SU-DHL-6 (cell line): Measurements from ENCODE around the gene BPIFB4.

Experiments used
- H2AFZ ChIP-seq: fragments of 200-600 bp; sonication (generic); 2 replicates; pipeline ENCODE4 v1.6.1; 2014; ENCODE audit warnings: low read depth, mild to moderate bottlenecking, moderate library complexity, mixed read lengths, antibody characterized with exemption, low read length; ENCODE audit not compliant: severe bottlenecking
- H3F3A ChIP-seq: fragments of 200-600 bp; shearing (Covaris generic); 2 replicates; pipeline ENCODE4 v1.6.0; 2016; ENCODE audit warnings: antibody characterized with exemption, mild to moderate bottlenecking; ENCODE audit not compliant: insufficient read depth
- H3K27ac ChIP-seq: fragments of 200-600 bp; sonication (generic); 2 replicates; pipeline ENCODE4 v1.5.1; 2016; ENCODE audit warnings: low read depth, mild to moderate bottlenecking, low read length, moderate library complexity, mixed read lengths
- H3K27me3 ChIP-seq: fragments of 200-600 bp; sonication (generic), shearing (Covaris generic); 2 replicates; pipeline ENCODE4 v1.6.0; 2014; ENCODE audit warnings: mild to moderate bottlenecking, low read length
- H3K36me3 ChIP-seq: fragments of 200-600 bp; sonication (generic); 2 replicates; pipeline ENCODE4 v1.6.1; 2014; ENCODE audit warnings: mild to moderate bottlenecking, low read length, mixed read lengths
- H3K4me2 ChIP-seq: fragments of 300-600, 200-600 bp; shearing (Covaris generic), sonication (generic); 2 replicates; pipeline ENCODE4 v1.6.0; 2014; ENCODE audit warnings: low read length, low read depth, mild to moderate bottlenecking; ENCODE audit not compliant: poor library complexity, severe bottlenecking
- H3K4me3 ChIP-seq: fragments of 200-600 bp; sonication (generic); 2 replicates; pipeline ENCODE4 v1.5.1; 2014; ENCODE audit warnings: antibody characterized with exemption, low read length, mild to moderate bottlenecking, mixed read lengths; ENCODE audit not compliant: insufficient read depth, poor library complexity, severe bottlenecking
- H3K79me2 ChIP-seq: fragments of 200-600 bp; sonication (generic); 2 replicates; pipeline ENCODE4 v1.6.1; 2014; ENCODE audit warnings: mild to moderate bottlenecking, low read length, moderate library complexity; ENCODE audit not compliant: insufficient read depth
- H3K9ac ChIP-seq: fragments of 200-600 bp; sonication (generic); 2 replicates; pipeline ENCODE4 v1.7.0; 2014; ENCODE audit warnings: mild to moderate bottlenecking, low read length
- H3K9me2 ChIP-seq: fragments of 200-600 bp; sonication (generic); replicated peaks from 2 replicates; pipeline ENCODE4 v1.6.1; 2014; ENCODE audit warnings: low read length; ENCODE audit not compliant: insufficient read depth
- H3K9me3 ChIP-seq: fragments of 200-600 bp; sonication (generic); 2 replicates; pipeline ENCODE4 v1.6.1; 2014; ENCODE audit warnings: low read length, mixed read lengths; ENCODE audit not compliant: insufficient read depth
- H4K20me1 ChIP-seq: fragments of 200-600 bp; sonication (generic); 2 replicates; pipeline ENCODE4 v1.6.1; 2014; ENCODE audit warnings: low read depth, mild to moderate bottlenecking, antibody characterized with exemption, low read length, moderate library complexity, mixed read lengths
- CTCF ChIP-seq: fragments of 200-600 bp; sonication (generic); IDR thresholded peaks from one replicate; pipeline ENCODE4 v1.5.1; 2017; ENCODE audit warnings: antibody characterized with exemption, mild to moderate bottlenecking, low read length, moderate library complexity; ENCODE audit not compliant: insufficient read depth, poor library complexity, severe bottlenecking
- EZH2phosphoT487 ChIP-seq: fragments of 200-600 bp; sonication (generic), shearing (Covaris generic); conservative IDR thresholded peaks from 2 replicates; pipeline ENCODE4 v1.6.1; 2018; ENCODE audit warnings: mild to moderate bottlenecking, antibody characterized with exemption, low read length, moderate library complexity, mixed read lengths

Gene BPIFB4

DNA sequence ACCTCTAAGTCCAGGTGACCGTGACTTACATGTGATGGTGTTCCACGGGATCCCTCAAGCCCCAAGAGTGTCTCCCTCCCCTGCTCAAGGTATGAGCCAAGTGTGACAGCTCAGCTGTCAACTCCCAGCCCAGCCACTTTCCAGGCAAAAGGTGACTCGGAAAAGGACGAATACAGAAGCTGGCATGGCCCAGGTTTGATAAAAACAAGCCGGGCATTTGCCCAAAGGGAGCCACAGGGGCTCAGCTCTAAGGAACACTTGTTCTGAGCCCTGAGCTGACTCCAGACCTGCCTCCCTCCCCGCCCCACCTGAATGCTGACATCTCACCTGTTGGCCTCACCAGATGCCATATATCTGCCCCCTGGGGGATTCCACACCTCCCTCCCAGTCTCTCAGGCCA is 45.6 kb downstream of the BPIFB4 start:
- H3K27ac ChIP-seq, result no peak overlapping the region
- no peaks in the 10 kb centered on the region for H3K79me2 ChIP-seq
- H2AFZ ChIP-seq, result no peak overlapping the region
- H3K36me3 ChIP-seq, result no peaks in the 10 kb centered on the region
- H3K9me2 ChIP-seq, result no peaks in the 10 kb centered on the region
- H3K9ac ChIP-seq, result no peak overlapping the region
- H3K4me2 ChIP-seq, result no peak overlapping the region
- no peak overlapping the region for H3K4me3 ChIP-seq
- no peaks in the 10 kb centered on the region for H3K9me3 ChIP-seq
- no peaks in the 10 kb centered on the region for H3K27me3 ChIP-seq
- H4K20me1 ChIP-seq, result no peaks in the 10 kb centered on the region
- TF ChIP-seq EZH2phosphoT487 (no peak), CTCF (no peak)
- no peaks in the 10 kb centered on the region for H3F3A ChIP-seq

GRCh38 chr20:33125983-33126382 is 46.5 kb downstream of the BPIFB4 start:
- TF ChIP-seq EZH2phosphoT487 (no peak), CTCF (no peak)
- no peak overlapping the region for H3K27ac ChIP-seq
- H4K20me1 ChIP-seq, result no peaks in the 10 kb centered on the region
- no peak overlapping the region for H3K4me2 ChIP-seq
- H3K36me3 ChIP-seq, result no peaks in the 10 kb centered on the region
- H3K9me3 ChIP-seq, result no peaks in the 10 kb centered on the region
- H3K9me2 ChIP-seq, result no peaks in the 10 kb centered on the region
- H3K79me2 ChIP-seq, result no peaks in the 10 kb centered on the region
- H3F3A ChIP-seq, result no peaks in the 10 kb centered on the region
- H3K9ac ChIP-seq, result no peak overlapping the region
- no peak overlapping the region for H3K4me3 ChIP-seq
- H3K27me3 ChIP-seq, result no peaks in the 10 kb centered on the region
- H2AFZ ChIP-seq, result no peak overlapping the region

DNA sequence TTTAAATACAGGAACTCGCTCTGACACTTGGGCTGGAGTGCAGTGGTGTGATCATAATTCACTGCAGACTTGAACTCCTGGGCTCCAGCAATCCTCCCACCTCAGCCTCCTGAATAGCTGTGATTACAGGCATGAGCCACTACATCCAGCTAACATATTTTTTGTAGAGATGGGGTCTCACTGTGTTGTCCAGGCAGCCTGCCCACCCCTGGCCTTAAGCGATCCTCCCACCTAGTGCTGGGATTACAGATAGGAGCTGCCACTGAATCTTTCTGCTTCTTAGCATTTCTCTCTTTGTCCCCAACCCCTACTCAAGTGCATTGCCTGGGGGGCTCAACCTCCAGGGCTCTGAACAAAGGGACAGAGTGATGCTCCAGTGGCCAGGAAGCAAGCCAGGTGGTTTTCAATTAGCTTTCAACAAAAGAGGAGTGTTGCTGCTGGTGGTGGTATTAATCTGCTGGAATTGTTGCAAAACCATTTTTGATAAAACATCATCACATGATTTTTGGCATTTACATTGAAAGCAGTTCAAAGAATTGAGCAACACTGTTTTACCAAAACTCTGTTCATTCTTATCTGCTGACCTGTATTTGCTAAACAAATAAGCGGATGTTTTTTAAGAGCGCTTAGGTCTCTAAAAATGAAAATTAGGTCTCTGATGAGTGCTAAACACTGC is 48.1 kb downstream of the BPIFB4 start:
- H3K9me3 ChIP-seq, result no peaks in the 10 kb centered on the region
- no peaks in the 10 kb centered on the region for H3F3A ChIP-seq
- no peaks in the 10 kb centered on the region for H3K36me3 ChIP-seq
- H3K9me2 ChIP-seq, result no peaks in the 10 kb centered on the region
- no peaks in the 10 kb centered on the region for H4K20me1 ChIP-seq
- H3K4me2 ChIP-seq, result no peak overlapping the region
- TF ChIP-seq CTCF, result no peak
- no peak for TF ChIP-seq EZH2phosphoT487
- no peak overlapping the region for H3K9ac ChIP-seq
- H3K27me3 ChIP-seq, result no peaks in the 10 kb centered on the region
- no peak overlapping the region for H3K4me3 ChIP-seq
- no peak overlapping the region for H3K27ac ChIP-seq
- H2AFZ ChIP-seq, result no peak overlapping the region
- no peaks in the 10 kb centered on the region for H3K79me2 ChIP-seq
